ENCODE measurements around the gene SLC16A10.
"Not testable (repeated sequence)": the region's sequence is repeated elsewhere in the genome, so short reads cannot be mapped to it uniquely, and the experiment has no call there.

SLC16A10 gene

GRCh38 chr6:111176760-111177099 is 89.4 kb downstream of the SLC16A10 start:
- TF ChIP-seq CTCF (IDR thresholded peaks at IDR 0.05; ENCODE audit: low read depth, low read length) = no peak
- no peak for DNase-seq (ENCODE audit: extremely low read depth, low read depth)

GRCh38 chr6:111177131-111177530 is 89.8 kb downstream of the SLC16A10 start:
- DNase-seq (ENCODE audit: extremely low read depth, low read depth) = no peak
- no peak for TF ChIP-seq CTCF (IDR thresholded peaks at IDR 0.05; ENCODE audit: low read depth, low read length)

- TF ChIP-seq CTCF (IDR thresholded peaks at IDR 0.05; ENCODE audit: low read depth, low read length) = no peak
- DNase-seq (ENCODE audit: extremely low read depth, low read depth) = no peak
Observed at GRCh38 chr6:111183702-111184517, 96.6 kb downstream of the SLC16A10 start.

GRCh38 chr6:111184827-111185532 is 97.7 kb downstream of the SLC16A10 start:
- no peak for TF ChIP-seq CTCF (IDR thresholded peaks at IDR 0.05; ENCODE audit: low read depth, low read length)
- DNase-seq (ENCODE audit: extremely low read depth, low read depth) = no peak

GRCh38 chr6:111185954-111186353 is 98.7 kb downstream of the SLC16A10 start:
- no peak for TF ChIP-seq CTCF (IDR thresholded peaks at IDR 0.05; ENCODE audit: low read depth, low read length)
- DNase-seq (ENCODE audit: extremely low read depth, low read depth) = no peak

GRCh38 chr6:111187874-111188273 is 100.6 kb downstream of the SLC16A10 start:
- TF ChIP-seq CTCF (IDR thresholded peaks at IDR 0.05; ENCODE audit: low read depth, low read length) = no peak
- no peak for DNase-seq (ENCODE audit: extremely low read depth, low read depth)

GRCh38 chr6:111189666-111190210 is 102.4 kb downstream of the SLC16A10 start:
- DNase-seq (ENCODE audit: extremely low read depth, low read depth) = not testable (repeated sequence)

All from AG09319 (cell line).